ENCODE results near the gene EFCAB6. TPM values are rescaled to one million over a fixed set of nuclear protein-coding genes. Genes with fewer than 3 reads are reported as not detected.

EFCAB6 gene
- total and polyA plus RNA-seq, 4 donors: 0.14 to 2.1 (median 0.53) TPM

GRCh38 chr22:43563571-43563970, 248.5 kb downstream of the EFCAB6 start:
- Histone ChIP-seq H3K36me3 (ENCODE audit: control insufficient read depth in 4 of 4, insufficient read depth in 3 of 4, low read depth in 1 of 4, low read length in 3 of 4) (no peaks in the 10 kb centered on the region), H3K4me3 (ENCODE audit: low read depth in 1 of 3, low read length in 3 of 3) (no peak overlapping the region), H3K9ac (ENCODE audit: low read depth in 1 of 2, low read length in 2 of 2) (no peak overlapping the region), H3K9me3 (ENCODE audit: control insufficient read depth in 4 of 4, low read length in 3 of 4) (no peaks in the 10 kb centered on the region), H3K4me1 (ENCODE audit: control insufficient read depth in 4 of 4, insufficient read depth in 4 of 4, low read length in 3 of 4) (no peaks in the 10 kb centered on the region), H3K27me3 (ENCODE audit: control insufficient read depth in 4 of 4, insufficient read depth in 4 of 4, low read length in 3 of 4) (no peaks in the 10 kb centered on the region), H3K27ac (ENCODE audit: low read depth in 1 of 2, low read length in 2 of 2) (no peak overlapping the region)
- TF ChIP-seq YY1 (IDR thresholded peaks at IDR 0.05) (no peak), ATF3 (IDR thresholded peaks at IDR 0.05) (no peak), FOXA2 (IDR thresholded peaks at IDR 0.05) (no peak), GABPA (IDR thresholded peaks at IDR 0.05 in 1 of 2, conservative IDR thresholded peaks at IDR 0.05 in 1 of 2) (no peak), RXRA (IDR thresholded peaks at IDR 0.05) (no peak), RAD21 (IDR thresholded peaks at IDR 0.05) (no peak), REST (IDR thresholded peaks at IDR 0.05) (no peak), HNF4A (conservative IDR thresholded peaks at IDR 0.05) (no peak), FOXA1 (IDR thresholded peaks at IDR 0.05) (no peak), CTCF (IDR thresholded peaks at IDR 0.05; ENCODE audit: low read depth, low read length, missing input control) (no peak), ZBTB33 (IDR thresholded peaks at IDR 0.05) (no peak), NR2F2 (IDR thresholded peaks at IDR 0.05) (no peak), MAX (IDR thresholded peaks at IDR 0.05) (no peak)
- no peak for DNase-seq (ENCODE audit: low spot score)
- 96% methylated on average over 8 of the region's 8 CpGs for WGBS

- no peaks in the 10 kb centered on the region for H3K9me3 ChIP-seq (ENCODE audit: control insufficient read depth in 4 of 4, low read length in 3 of 4)
- no peak for TF ChIP-seq HNF4G (IDR thresholded peaks at IDR 0.05)
- no peak for TF ChIP-seq RXRA (IDR thresholded peaks at IDR 0.05)
- TF ChIP-seq ZBTB33 (IDR thresholded peaks at IDR 0.05): no peak
- no peak for TF ChIP-seq FOXA1 (IDR thresholded peaks at IDR 0.05)
- no peaks in the 10 kb centered on the region for H3K27me3 ChIP-seq (ENCODE audit: control insufficient read depth in 4 of 4, insufficient read depth in 4 of 4, low read length in 3 of 4)
- no peaks in the 10 kb centered on the region for H3K36me3 ChIP-seq (ENCODE audit: control insufficient read depth in 4 of 4, insufficient read depth in 3 of 4, low read depth in 1 of 4, low read length in 3 of 4)
- no peak overlapping the region for H3K4me3 ChIP-seq (ENCODE audit: low read depth in 1 of 3, low read length in 3 of 3)
- no peak overlapping the region for H3K9ac ChIP-seq (ENCODE audit: low read depth in 1 of 2, low read length in 2 of 2)
- WGBS: 91% methylated on average over 13 of the region's 13 CpGs
- DNase-seq (ENCODE audit: low spot score): no peak
- H3K4me1 ChIP-seq (ENCODE audit: control insufficient read depth in 4 of 4, insufficient read depth in 4 of 4, low read length in 3 of 4): no peaks in the 10 kb centered on the region
- H3K27ac ChIP-seq (ENCODE audit: low read depth in 1 of 2, low read length in 2 of 2): no peak overlapping the region
These were observed 249.3 kb downstream of the EFCAB6 start for GRCh38 chr22:43562843-43563242.
